Measurements from ENCODE around the gene DECR2.

- TF ChIP-seq CTCF (IDR thresholded peaks at IDR 0.05): no peak
- TF ChIP-seq POLR2A (IDR thresholded peaks at IDR 0.05): no peak
These were observed 25.2 kb downstream of the DECR2 start for GRCh38 chr16:426906-427249.

All from uterus (tissue), 2 donors.